ENCODE measurements around the gene VPS13D.

GRCh38 chr1:12320486-12320885, 90.7 kb downstream of the VPS13D start:
- TF ChIP-seq CTCF (IDR thresholded peaks at IDR 0.05) (no peak), ATF6 (CRISPR knock-in tag; IDR thresholded peaks at IDR 0.05) (no peak), ZNF219 (CRISPR knock-in tag; IDR thresholded peaks at IDR 0.05; ENCODE audit: borderline replicate concordance) (no peak), ZBTB43 (CRISPR knock-in tag; IDR thresholded peaks at IDR 0.05) (no peak), GABPB1 (CRISPR knock-in tag; IDR thresholded peaks at IDR 0.05) (no peak), SP1 (CRISPR knock-in tag; conservative IDR thresholded peaks at IDR 0.05) (no peak), TEAD4 (CRISPR knock-in tag; IDR thresholded peaks at IDR 0.05) (no peak)

Data from WTC11 (cell line).